GM12891 (cell line): ENCODE measurements around the gene PHF19.

ENCODE experiments used
- DNase-seq: peaks from one replicate; pipeline ENCODE4 v3.0.0; 2011; ENCODE audit warnings: low spot score; ENCODE audit not compliant: insufficient read length
- FAIRE-seq: peaks from 2 replicates; lab custom pipeline; 2011; peaks lifted over from hg19 to GRCh38; lab: Jason Lieb, UNC
- PAX5 ChIP-seq: IDR thresholded peaks from 2 replicates; pipeline ENCODE4 v1.6.1; 2011; ENCODE audit warnings: low read length, moderate library complexity, mild to moderate bottlenecking; ENCODE audit not compliant: insufficient read depth, severe bottlenecking
- POLR2A ChIP-seq: IDR thresholded peaks from 2 replicates; pipeline ENCODE4 v1.6.1; 2011; ENCODE audit warnings: low read depth, low read length, control low read depth
- POLR2AphosphoS5 ChIP-seq: IDR thresholded peaks from 2 replicates; pipeline ENCODE4 v1.6.1; 2011; ENCODE audit warnings: low read depth, low read length, control low read depth
- POU2F2 ChIP-seq: IDR thresholded peaks from 2 replicates; pipeline ENCODE4 v1.6.1; 2011; ENCODE audit warnings: low read depth, mild to moderate bottlenecking, control low read depth, low read length, moderate library complexity
- SPI1 ChIP-seq: IDR thresholded peaks from 2 replicates; pipeline ENCODE4 v1.6.1; 2011; ENCODE audit warnings: low read depth, low read length, control low read depth
- TAF1 ChIP-seq: IDR thresholded peaks from 2 replicates; pipeline ENCODE4 v1.6.1; 2011; ENCODE audit warnings: low read depth, low read length, control low read depth

Gene PHF19

GRCh38 chr9:120866651-120867050 is 10.3 kb downstream of the PHF19 start:
- no peak for DNase-seq
- TF ChIP-seq POLR2A (no peak), PAX5 (no peak), POLR2AphosphoS5 (no peak), SPI1 (no peak)
- no peak for FAIRE-seq

GRCh38 chr9:120865809-120866208 is 11.2 kb downstream of the PHF19 start:
- FAIRE-seq: no peak
- no peak for DNase-seq
- TF ChIP-seq POLR2A (no peak), POLR2AphosphoS5 (no peak), PAX5 (no peak), SPI1 (no peak), TAF1 (no peak), POU2F2 (no peak)

GRCh38 chr9:120865176-120865575 is 11.8 kb downstream of the PHF19 start:
- no peak for TF ChIP-seq TAF1
- TF ChIP-seq POLR2AphosphoS5: no peak
- no peak for TF ChIP-seq SPI1
- TF ChIP-seq PAX5: no peak
- no peak for TF ChIP-seq POU2F2
- no peak for TF ChIP-seq POLR2A
- DNase-seq: no peak
- FAIRE-seq: no peak

- FAIRE-seq (no peak), DNase-seq (no peak)
- TF ChIP-seq POLR2A: no peak
- no peak for TF ChIP-seq POU2F2
- TF ChIP-seq PAX5: no peak
- TF ChIP-seq POLR2AphosphoS5: no peak
- no peak for TF ChIP-seq TAF1
- no peak for TF ChIP-seq SPI1
Observed at GRCh38 chr9:120864719-120865118, 12.3 kb downstream of the PHF19 start.

GRCh38 chr9:120863833-120864232 is 13.2 kb downstream of the PHF19 start:
- no peak for DNase-seq
- no peak for FAIRE-seq

GRCh38 chr9:120862452-120862851 is 14.5 kb downstream of the PHF19 start:
- DNase-seq: no peak
- TF ChIP-seq TAF1 (no peak), POLR2AphosphoS5 (no peak), POU2F2 (no peak), SPI1 (no peak), PAX5 (no peak), POLR2A (no peak)
- FAIRE-seq: no peak

More at GRCh38 chr9:120863833-120864232, 13.2 kb downstream of the PHF19 start:
- no peak for TF ChIP-seq POLR2AphosphoS5
- TF ChIP-seq POLR2A: no peak
- no peak for TF ChIP-seq SPI1
- no peak for TF ChIP-seq TAF1
- TF ChIP-seq PAX5: no peak
- TF ChIP-seq POU2F2: no peak

GRCh38 chr9:120861935-120862334 is 15.1 kb downstream of the PHF19 start:
- FAIRE-seq (no peak), DNase-seq (no peak)
- TF ChIP-seq PAX5 (no peak), SPI1 (no peak), POLR2AphosphoS5 (no peak), TAF1 (no peak), POLR2A (no peak), POU2F2 (no peak)

- DNase-seq (no peak), FAIRE-seq (no peak)
- TF ChIP-seq POU2F2: no peak
- no peak for TF ChIP-seq SPI1
- TF ChIP-seq PAX5: no peak
- no peak for TF ChIP-seq POLR2A
- no peak for TF ChIP-seq TAF1
- TF ChIP-seq POLR2AphosphoS5: no peak
Observed at GRCh38 chr9:120860083-120860482, 16.9 kb downstream of the PHF19 start.

GRCh38 chr9:120859361-120859760 is 17.6 kb downstream of the PHF19 start:
- no peak for FAIRE-seq
- TF ChIP-seq POLR2A (no peak), PAX5 (no peak), POLR2AphosphoS5 (no peak), POU2F2 (no peak), TAF1 (no peak), SPI1 (no peak)

GRCh38 chr9:120857902-120858301 is 19.1 kb downstream of the PHF19 start:
- no peak for TF ChIP-seq PAX5
- no peak for TF ChIP-seq TAF1
- TF ChIP-seq POLR2AphosphoS5: no peak
- no peak for TF ChIP-seq SPI1
- TF ChIP-seq POLR2A: no peak
- no peak for TF ChIP-seq POU2F2
- DNase-seq: no peak
- no peak for FAIRE-seq

More at GRCh38 chr9:120859361-120859760, 17.6 kb downstream of the PHF19 start:
- DNase-seq: no peak
